Astrocyte (in vitro differentiated cells and primary cell): ENCODE measurements around the gene TSHZ1. TPM values are rescaled to one million over a fixed set of nuclear protein-coding genes. Genes with fewer than 3 reads are reported as not detected.
A peak's percentile ranks its signal among the peaks of the same experiment; 100 is the strongest.

Source experiments
- DNase-seq: peaks from one replicate; pipeline ENCODE4 v3.0.0-alpha.2; 2010; ENCODE audit warnings: low read depth
- FAIRE-seq: peaks from 2 replicates; lab custom pipeline; 2011; peaks lifted over from hg19 to GRCh38; lab: Jason Lieb, UNC
- H2AFZ ChIP-seq: 2 replicates; pipeline ENCODE4 v1.6.0; 2012; ENCODE audit warnings: low read depth, low read length, inconsistent platforms
- H3K27ac ChIP-seq: 2 replicates; pipeline ENCODE4 v1.5.1; 2011; ENCODE audit warnings: low read depth, low read length, inconsistent platforms
- H3K27me3 ChIP-seq: 2 replicates; pipeline ENCODE4 v1.6.0; 2011; ENCODE audit warnings: low read length, inconsistent platforms; ENCODE audit not compliant: insufficient read depth
- H3K36me3 ChIP-seq: 2 replicates; pipeline ENCODE4 v1.5.1; 2011; ENCODE audit warnings: low read length, inconsistent platforms; ENCODE audit not compliant: insufficient read depth
- H3K4me1 ChIP-seq: 2 replicates; pipeline ENCODE4 v1.5.1; 2011; ENCODE audit warnings: low read length, inconsistent platforms; ENCODE audit not compliant: insufficient read depth
- H3K4me2 ChIP-seq: 2 replicates; pipeline ENCODE4 v1.6.0; 2012; ENCODE audit warnings: low read length, inconsistent platforms
- H3K4me3 ChIP-seq: 2 replicates; pipeline ENCODE4 v1.5.1; 2011; ENCODE audit warnings: low read depth, mild to moderate bottlenecking, low read length, inconsistent platforms; ENCODE audit not compliant: insufficient read depth
- H3K79me2 ChIP-seq: 2 replicates; pipeline ENCODE4 v1.6.0; 2012; ENCODE audit warnings: mild to moderate bottlenecking, low read length, inconsistent platforms; ENCODE audit not compliant: insufficient read depth
- H3K9ac ChIP-seq: 2 replicates; pipeline ENCODE4 v1.6.0; 2012; ENCODE audit warnings: mild to moderate bottlenecking, low read length, inconsistent platforms
- H3K9me3 ChIP-seq: 2 replicates; pipeline ENCODE4 v1.5.1; 2012; ENCODE audit warnings: low read depth, mild to moderate bottlenecking, low read length, inconsistent platforms; ENCODE audit not compliant: insufficient read depth
- H4K20me1 ChIP-seq: 2 replicates; pipeline ENCODE4 v1.6.0; 2012; ENCODE audit warnings: low read length, inconsistent platforms; ENCODE audit not compliant: insufficient read depth
- H3K27ac Mint-ChIP-seq: one replicate; pipeline ENCODE4 v1.8.0; 2021; ENCODE audit warnings: mild to moderate bottlenecking, mixed read lengths; ENCODE audit not compliant: unreplicated experiment
- H3K27me3 Mint-ChIP-seq: one replicate; pipeline ENCODE4 v1.8.0; 2021; ENCODE audit warnings: low read depth, mixed read lengths; ENCODE audit not compliant: unreplicated experiment
- H3K36me3 Mint-ChIP-seq: one replicate; pipeline ENCODE4 v1.8.0; 2021; ENCODE audit warnings: low read depth, mixed read lengths; ENCODE audit not compliant: unreplicated experiment
- H3K4me1 Mint-ChIP-seq: one replicate; pipeline ENCODE4 v1.8.0; 2021; ENCODE audit warnings: low read depth, mixed read lengths; ENCODE audit not compliant: unreplicated experiment
- H3K4me3 Mint-ChIP-seq: one replicate; pipeline ENCODE4 v1.8.0; 2021; ENCODE audit warnings: mild to moderate bottlenecking, moderate library complexity, mixed read lengths; ENCODE audit not compliant: unreplicated experiment
- H3K9me3 Mint-ChIP-seq: one replicate; pipeline ENCODE4 v1.8.0; 2021; ENCODE audit warnings: mild to moderate bottlenecking, mixed read lengths; ENCODE audit not compliant: unreplicated experiment
- CTCF ChIP-seq: IDR thresholded peaks from 2 replicates; pipeline ENCODE4 v1.5.1; 2011; ENCODE audit warnings: low read depth, mild to moderate bottlenecking, inconsistent platforms, low read length, moderate library complexity; ENCODE audit not compliant: insufficient read depth
- EZH2 ChIP-seq: IDR thresholded peaks from 2 replicates; pipeline ENCODE4 v1.6.1; 2012; ENCODE audit warnings: mild to moderate bottlenecking, low read length, inconsistent platforms; ENCODE audit not compliant: insufficient read depth
- total RNA-seq: library from RNA; stranded (reverse); gene quantifications from 2 replicates; pipeline ENCODE4 v1.2.1, GENCODE V29; 2021

TSHZ1 gene
- total RNA-seq, 1 donor from 2014 or later: 2.9 TPM

GRCh38 chr18:75226286-75226955 lies 15.8 kb downstream of the TSHZ1 start:
- Mint-ChIP-seq H3K4me3 (no peak overlapping the region), H3K9me3 (no peaks in the 10 kb centered on the region), H3K36me3 (no peaks in the 10 kb centered on the region), H3K27ac (no peak overlapping the region), H3K27me3 (no peaks in the 10 kb centered on the region), H3K4me1 (peaks cover 2% of the 10 kb centered on the region)
- H3K4me1 ChIP-seq: peaks cover 19% of the 10 kb centered on the region
- H3K79me2 ChIP-seq: peaks cover 19% of the 10 kb centered on the region
- peak overlapping the region; percentile 77 for H3K4me2 ChIP-seq
- DNase-seq: no peak
- H3K36me3 ChIP-seq: no peaks in the 10 kb centered on the region
- peak overlapping the region; percentile 45 for H2AFZ ChIP-seq
- TF ChIP-seq EZH2 (no peak), CTCF (no peak)
- H3K27me3 ChIP-seq: no peaks in the 10 kb centered on the region
- no peak overlapping the region for H3K4me3 ChIP-seq
- no peak overlapping the region for H3K27ac ChIP-seq
- peaks cover 3% of the 10 kb centered on the region for H4K20me1 ChIP-seq
- peak overlapping the region; percentile 33 for H3K9ac ChIP-seq
- FAIRE-seq: no peak
- no peaks in the 10 kb centered on the region for H3K9me3 ChIP-seq

GRCh38 chr18:75226956-75227316 lies 16.3 kb downstream of the TSHZ1 start:
- no peak overlapping the region for H3K4me3 ChIP-seq
- no peaks in the 10 kb centered on the region for H3K9me3 ChIP-seq
- peaks cover 18% of the 10 kb centered on the region for H3K79me2 ChIP-seq
- H3K9ac ChIP-seq: peak overlapping the region; percentile 33
- Mint-ChIP-seq H3K36me3 (no peaks in the 10 kb centered on the region), H3K4me1 (peaks cover 2% of the 10 kb centered on the region), H3K4me3 (no peak overlapping the region), H3K9me3 (no peaks in the 10 kb centered on the region), H3K27me3 (no peaks in the 10 kb centered on the region), H3K27ac (no peak overlapping the region)
- FAIRE-seq (no peak), DNase-seq (no peak)
- peaks cover 3% of the 10 kb centered on the region for H4K20me1 ChIP-seq
- H2AFZ ChIP-seq: peak overlapping the region; percentile 45
- H3K27me3 ChIP-seq: no peaks in the 10 kb centered on the region
- no peaks in the 10 kb centered on the region for H3K36me3 ChIP-seq
- H3K4me2 ChIP-seq: peak overlapping the region; percentile 77
- no peak overlapping the region for H3K27ac ChIP-seq
- H3K4me1 ChIP-seq: peaks cover 19% of the 10 kb centered on the region
- TF ChIP-seq EZH2 (no peak), CTCF (no peak)
